CD14-positive monocyte (primary cell): ENCODE results near the gene OR2A12. TPM values are rescaled to one million over a fixed set of nuclear protein-coding genes. Genes with fewer than 3 reads are reported as not detected.

ENCODE experiments used
- DNase-seq, 3 donors: peaks; one replicate each; pipeline ENCODE4 v3.0.0-alpha.2; 2011 to 2022
- H2AFZ ChIP-seq: 2 replicates; pipeline ENCODE4 v1.6.0; 2012; ENCODE audit warnings: mild to moderate bottlenecking, low read depth, low read length, inconsistent platforms; ENCODE audit not compliant: insufficient read depth, poor library complexity, severe bottlenecking
- H3K27ac ChIP-seq, 2 donors: 1 replicate in 1 of 2; 2 replicates in 1 of 2; pipeline ENCODE4 v1.5.1; 2012 to 2013; ENCODE audit warnings: low read length in 2 of 2, control low read depth in 1 of 2, inconsistent platforms in 1 of 2, low read depth in 1 of 2, mild to moderate bottlenecking in 1 of 2
- H3K27me3 ChIP-seq, 2 donors: one replicate each; pipeline versions ENCODE4 v1.6.0 to v1.6.1; 2011 to 2013; ENCODE audit warnings: low read length in 2 of 2; ENCODE audit not compliant: control insufficient read depth in 2 of 2, insufficient read depth in 2 of 2
- H3K36me3 ChIP-seq, 2 donors: replicated peaks in 1 of 2; 1 replicate in 1 of 2; 2 replicates in 1 of 2; pipeline versions ENCODE4 v1.5.1 to v1.6.1; 2012 to 2013; ENCODE audit warnings: low read length in 2 of 2, control low read depth in 1 of 2, inconsistent platforms in 1 of 2, mild to moderate bottlenecking in 1 of 2; ENCODE audit not compliant: insufficient read depth in 2 of 2, control insufficient read depth in 1 of 2
- H3K4me1 ChIP-seq, 2 donors: 1 replicate in 1 of 2; 2 replicates in 1 of 2; pipeline versions ENCODE4 v1.5.1 to v1.6.1; 2012 to 2013; ENCODE audit warnings: low read length in 2 of 2, control low read depth in 1 of 2, inconsistent platforms in 1 of 2, mild to moderate bottlenecking in 1 of 2, moderate library complexity in 1 of 2; ENCODE audit not compliant: insufficient read depth in 2 of 2, control insufficient read depth in 1 of 2
- H3K4me2 ChIP-seq: replicated peaks from 2 replicates; pipeline ENCODE3; 2012; ENCODE audit warnings: low read length, moderate library complexity, mild to moderate bottlenecking; ENCODE audit not compliant: poor library complexity, severe bottlenecking; ENCODE audit errors: extremely low read depth
- H3K4me3 ChIP-seq, 3 experiments: fragments of 200-600 bp in 1 of 3; sonication (generic) in 1 of 3; replicated peaks in 1 of 3; 1 replicate in 2 of 3; 2 replicates in 1 of 3; pipeline ENCODE4 v1.5.1; 2011 to 2013; ENCODE audit warnings: low read length in 3 of 3, mild to moderate bottlenecking in 3 of 3, control low read depth in 2 of 3, low read depth in 2 of 3, inconsistent platforms in 1 of 3, moderate library complexity in 1 of 3
- H3K79me2 ChIP-seq: 2 replicates; pipeline ENCODE4 v1.6.0; 2012; ENCODE audit warnings: mild to moderate bottlenecking, control low read depth, inconsistent platforms, low read length, moderate library complexity; ENCODE audit not compliant: insufficient read depth
- H3K9ac ChIP-seq: 2 replicates; pipeline ENCODE4 v1.6.0; 2017; ENCODE audit warnings: low read length, mild to moderate bottlenecking; ENCODE audit not compliant: insufficient read depth, poor library complexity, severe bottlenecking
- H3K9me3 ChIP-seq, 2 donors: replicated peaks in 1 of 2; 1 replicate in 1 of 2; 2 replicates in 1 of 2; pipeline versions ENCODE4 v1.5.1 to v1.6.1; 2012 to 2013; ENCODE audit warnings: low read length in 2 of 2, control low read depth in 1 of 2; ENCODE audit not compliant: control insufficient read depth in 1 of 2, insufficient read depth in 1 of 2
- H4K20me1 ChIP-seq: 2 replicates; pipeline ENCODE4 v1.6.0; 2012; ENCODE audit warnings: mild to moderate bottlenecking, low read length, control low read depth, moderate library complexity; ENCODE audit not compliant: insufficient read depth
- H3K27ac Mint-ChIP-seq, 7 donors: one replicate each; pipeline ENCODE4 v1.8.0; 2020; ENCODE audit warnings: mild to moderate bottlenecking in 7 of 7, mixed read lengths in 7 of 7, moderate library complexity in 6 of 7, inconsistent platforms in 2 of 7
- H3K27me3 Mint-ChIP-seq, 3 donors: one replicate each; pipeline ENCODE4 v1.8.0; 2021 to 2022; ENCODE audit warnings: low read depth in 3 of 3, mild to moderate bottlenecking in 3 of 3, mixed read lengths in 3 of 3, moderate library complexity in 3 of 3, inconsistent platforms in 1 of 3
- H3K36me3 Mint-ChIP-seq, 2 donors: one replicate each; pipeline ENCODE4 v1.8.0; 2020; ENCODE audit warnings: mixed read lengths in 2 of 2, inconsistent platforms in 1 of 2, mild to moderate bottlenecking in 1 of 2
- H3K4me1 Mint-ChIP-seq: one replicate; pipeline ENCODE4 v1.8.0; 2020; ENCODE audit warnings: mild to moderate bottlenecking, mixed read lengths
- H3K4me3 Mint-ChIP-seq, 2 donors: one replicate each; pipeline ENCODE4 v1.8.0; 2020; ENCODE audit warnings: mild to moderate bottlenecking in 2 of 2, mixed read lengths in 2 of 2, moderate library complexity in 1 of 2
- H3K9me3 Mint-ChIP-seq, 7 donors: one replicate each; pipeline ENCODE4 v1.8.0; 2020 to 2022; ENCODE audit warnings: mixed read lengths in 7 of 7, mild to moderate bottlenecking in 6 of 7, moderate library complexity in 6 of 7, inconsistent platforms in 2 of 7
- WGBS: methylation state at CpG from one replicate; pipeline ENCODE4 v1.1.5; 2013; ENCODE audit warnings: missing lambda C conversion rate; ENCODE audit not compliant: insufficient coverage; 5-methylcytosine and 5-hydroxymethylcytosine counted together
- intact Hi-C, 2 donors: fragments of 100-400 bp; cut with micrococcal nuclease; formaldehyde crosslinking; loops; one replicate each; pipeline versions ENCODE4 v1.15.0 to v1.15.1; 2023
- polyA plus RNA-seq, 3 donors: library from polyadenylated mRNA; depleted of rRNA in 1 of 3; unstranded in 2 of 3; stranded (reverse) in 1 of 3; fragments of 300-500 nt in 2 of 3; fragments of >200 nt in 1 of 3; fragmentation: Illumina TruSeq in 2 of 3; gene quantifications; 1 replicate in 2 of 3; 2 replicates in 1 of 3; pipeline ENCODE4 v1.2.3, GENCODE V29; 2012 to 2021
- TF ChIP-seq, protein P1 (sequence below): fragments of 200-600 bp; IDR thresholded peaks from one replicate; pipeline ENCODE4 v1.8.0; 2022; ENCODE audit warnings: antibody characterized with exemption, mild to moderate bottlenecking

OR2A12 gene
- polyA plus RNA-seq, 3 donors: not detected

DNA sequence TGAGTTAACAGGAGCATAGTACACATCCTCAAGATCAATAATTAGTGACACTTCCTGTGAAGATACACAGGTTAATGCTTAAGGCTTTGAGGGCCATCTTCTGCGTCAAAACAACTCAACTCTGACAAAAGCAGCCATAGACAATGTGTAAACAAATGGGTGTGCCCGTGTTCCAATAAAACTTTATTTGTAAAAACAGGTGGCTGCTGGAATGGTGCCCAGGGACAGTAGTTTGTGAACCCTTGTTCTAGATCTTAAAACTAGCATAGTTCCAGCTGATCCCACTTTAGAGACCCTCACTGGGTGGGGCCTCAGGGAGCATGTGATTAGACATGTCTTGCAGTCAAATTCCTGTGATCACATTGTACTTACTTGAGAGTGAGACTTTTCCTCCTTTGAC is 44.7 kb downstream of the OR2A12 start:
- no CpG with 5 or more reads among the region's 2 CpGs for WGBS
- Mint-ChIP-seq H3K4me3 (no peak overlapping the region), H3K4me1 (no peaks in the 10 kb centered on the region), H3K27me3 (peaks cover 0 to 1% (median 0%) of the 10 kb centered on the region in 3 donors), H3K9me3 (no peaks in the 10 kb centered on the region), H3K36me3 (no peaks in the 10 kb centered on the region), H3K27ac (no peak overlapping the region)
- no peak overlapping the region for H3K9ac ChIP-seq
- H3K9me3 ChIP-seq: no peaks in the 10 kb centered on the region
- DNase-seq: no peak
- H3K4me3 ChIP-seq: no peak overlapping the region
- H3K4me2 ChIP-seq: no peak overlapping the region
- no peaks in the 10 kb centered on the region for H3K4me1 ChIP-seq
- H2AFZ ChIP-seq: no peak overlapping the region
- TF ChIP-seq, protein P1, sequence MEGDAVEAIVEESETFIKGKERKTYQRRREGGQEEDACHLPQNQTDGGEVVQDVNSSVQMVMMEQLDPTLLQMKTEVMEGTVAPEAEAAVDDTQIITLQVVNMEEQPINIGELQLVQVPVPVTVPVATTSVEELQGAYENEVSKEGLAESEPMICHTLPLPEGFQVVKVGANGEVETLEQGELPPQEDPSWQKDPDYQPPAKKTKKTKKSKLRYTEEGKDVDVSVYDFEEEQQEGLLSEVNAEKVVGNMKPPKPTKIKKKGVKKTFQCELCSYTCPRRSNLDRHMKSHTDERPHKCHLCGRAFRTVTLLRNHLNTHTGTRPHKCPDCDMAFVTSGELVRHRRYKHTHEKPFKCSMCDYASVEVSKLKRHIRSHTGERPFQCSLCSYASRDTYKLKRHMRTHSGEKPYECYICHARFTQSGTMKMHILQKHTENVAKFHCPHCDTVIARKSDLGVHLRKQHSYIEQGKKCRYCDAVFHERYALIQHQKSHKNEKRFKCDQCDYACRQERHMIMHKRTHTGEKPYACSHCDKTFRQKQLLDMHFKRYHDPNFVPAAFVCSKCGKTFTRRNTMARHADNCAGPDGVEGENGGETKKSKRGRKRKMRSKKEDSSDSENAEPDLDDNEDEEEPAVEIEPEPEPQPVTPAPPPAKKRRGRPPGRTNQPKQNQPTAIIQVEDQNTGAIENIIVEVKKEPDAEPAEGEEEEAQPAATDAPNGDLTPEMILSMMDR: no peak
- no peaks in the 10 kb centered on the region for H3K79me2 ChIP-seq
- no peaks in the 10 kb centered on the region for H4K20me1 ChIP-seq
- H3K36me3 ChIP-seq: no peaks in the 10 kb centered on the region
- H3K27me3 ChIP-seq: no peaks in the 10 kb centered on the region
- intact Hi-C loops: no loop called here
- no peak overlapping the region for H3K27ac ChIP-seq

DNA sequence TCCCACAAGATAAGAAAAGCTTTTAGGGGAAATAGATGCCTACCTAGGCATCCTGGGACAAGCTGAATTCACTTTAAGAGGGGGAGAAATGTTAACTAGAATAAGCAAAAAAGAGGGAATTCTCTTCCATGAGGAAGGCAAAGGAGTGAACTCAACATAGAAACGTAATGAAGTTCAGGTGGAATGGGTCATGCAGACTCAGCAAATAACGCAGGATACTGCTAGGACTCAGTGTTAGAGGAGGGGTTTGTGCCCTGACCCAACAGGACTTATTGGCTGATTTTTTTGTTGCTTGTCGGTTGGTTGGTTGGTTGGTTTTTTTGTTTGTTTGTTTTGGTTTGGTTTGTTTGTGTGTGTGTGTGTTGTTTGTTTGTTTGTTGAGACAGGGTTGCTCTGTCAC is 46.2 kb downstream of the OR2A12 start:
- no peak for DNase-seq
- Histone ChIP-seq H4K20me1 (no peaks in the 10 kb centered on the region), H2AFZ (no peak overlapping the region), H3K27me3 (no peaks in the 10 kb centered on the region), H3K36me3 (no peaks in the 10 kb centered on the region), H3K9me3 (no peaks in the 10 kb centered on the region), H3K27ac (no peak overlapping the region), H3K4me3 (no peak overlapping the region), H3K79me2 (no peaks in the 10 kb centered on the region), H3K9ac (no peak overlapping the region), H3K4me2 (no peak overlapping the region), H3K4me1 (no peaks in the 10 kb centered on the region)
- H3K27me3 Mint-ChIP-seq: peaks cover 0 to 1% (median 0%) of the 10 kb centered on the region in 3 donors
- H3K27ac Mint-ChIP-seq: no peak overlapping the region
- no peaks in the 10 kb centered on the region for H3K4me1 Mint-ChIP-seq
- 92% methylated on average over 2 of the region's 3 CpGs for WGBS
- TF ChIP-seq, protein P1: no peak
- intact Hi-C loops: no loop called here
- no peak overlapping the region for H3K4me3 Mint-ChIP-seq
- no peaks in the 10 kb centered on the region for H3K9me3 Mint-ChIP-seq
- no peaks in the 10 kb centered on the region for H3K36me3 Mint-ChIP-seq
